HepG2 (cell line): Measurements from ENCODE around the gene ESRP2. TPM values are rescaled to one million over a fixed set of nuclear protein-coding genes. Genes with fewer than 3 reads are reported as not detected.

Experiments used
- CREM ChIP-seq, 2 experiments: sonication (generic) in 1 of 2; formaldehyde crosslinking in 1 of 2; IDR thresholded peaks; 2 replicates each; pipeline versions ENCODE4 v1.4.0 to v1.6.1; 2016 to 2020; ENCODE audit warnings: antibody characterized with exemption in 1 of 2, mild to moderate bottlenecking in 1 of 2, missing genetic modification reagents in 1 of 2
- DNMT1 ChIP-seq: sonication (generic); formaldehyde crosslinking; IDR thresholded peaks from 2 replicates; pipeline ENCODE4 v1.5.1; 2020; ENCODE audit warnings: mild to moderate bottlenecking, missing genetic modification reagents
- POGZ ChIP-seq: sonication (generic); formaldehyde crosslinking; IDR thresholded peaks from 2 replicates; pipeline ENCODE4 v1.4.0; 2020; ENCODE audit warnings: mild to moderate bottlenecking, missing genetic modification reagents
- POLR2AphosphoS5 ChIP-seq: IDR thresholded peaks from 2 replicates; pipeline ENCODE4 v1.6.1; 2012; ENCODE audit warnings: low read depth, low read length
- SPEN ChIP-seq: sonication (generic); formaldehyde crosslinking; IDR thresholded peaks from 2 replicates; pipeline ENCODE4 v1.5.1; 2020; ENCODE audit warnings: low read depth, mild to moderate bottlenecking, missing genetic modification reagents
- SRSF4 ChIP-seq: fragments of 200-400 bp; formaldehyde crosslinking; IDR thresholded peaks from one replicate; pipeline ENCODE4 v1.6.1; 2018; ENCODE audit warnings: mild to moderate bottlenecking, low read depth, low read length, moderate library complexity; ENCODE audit not compliant: poor library complexity, severe bottlenecking
- ZNF224 ChIP-seq: sonication (generic); formaldehyde crosslinking; IDR thresholded peaks from 2 replicates; pipeline ENCODE4 v1.5.0; 2020; ENCODE audit warnings: mild to moderate bottlenecking, missing genetic modification reagents
- ZNF484 ChIP-seq: sonication (generic); formaldehyde crosslinking; IDR thresholded peaks from 2 replicates; pipeline ENCODE4 v1.5.1; 2020; ENCODE audit warnings: mild to moderate bottlenecking, low read depth, missing genetic modification reagents, borderline replicate concordance
- ZNF512 ChIP-seq: sonication (generic); formaldehyde crosslinking; IDR thresholded peaks from 2 replicates; pipeline ENCODE4 v1.4.0; 2020; ENCODE audit warnings: mild to moderate bottlenecking, missing genetic modification reagents
- ZNF530 ChIP-seq: sonication (generic); formaldehyde crosslinking; IDR thresholded peaks from 2 replicates; pipeline ENCODE4 v1.5.0; 2020; ENCODE audit warnings: low read depth, mild to moderate bottlenecking, missing genetic modification reagents
- ZNF552 ChIP-seq: sonication (generic); formaldehyde crosslinking; IDR thresholded peaks from 2 replicates; pipeline ENCODE4 v1.9.0; 2022; ENCODE audit warnings: missing genetic modification reagents, mild to moderate bottlenecking, borderline replicate concordance
- ZNF652 ChIP-seq: IDR thresholded peaks from 2 replicates; pipeline ENCODE4 v1.6.1; 2016; ENCODE audit warnings: low read depth, borderline replicate concordance
- ZNF710 ChIP-seq: sonication (generic); formaldehyde crosslinking; IDR thresholded peaks from 2 replicates; pipeline ENCODE4 v1.5.0; 2020; ENCODE audit warnings: mild to moderate bottlenecking, missing genetic modification reagents, borderline replicate concordance
- ZSCAN29 ChIP-seq: sonication (generic); formaldehyde crosslinking; conservative IDR thresholded peaks from 2 replicates; pipeline ENCODE4 v1.4.0; 2020; ENCODE audit warnings: mild to moderate bottlenecking, missing genetic modification reagents
- polyA plus RNA-seq, 8 experiments: library from polyadenylated mRNA; depleted of rRNA in 3 of 8; stranded (reverse) in 7 of 8; unstranded in 1 of 8; fragments of >200 nt; fragmentation: Illumina TruSeq in 4 of 8; extraction: Trizol in 4 of 8; gene quantifications; 2 replicates each; pipeline versions ENCODE4 v1.2.1 to v1.2.3, GENCODE V29; 2011 to 2016; ENCODE audit warnings: low read depth in 4 of 8, missing spikeins in 1 of 8, mixed read lengths in 1 of 8; ENCODE audit not compliant: insufficient read depth in 1 of 8
- total RNA-seq, 5 experiments: library from RNA; depleted of rRNA; stranded (reverse); fragments of >200 nt; fragmentation: Illumina TruSeq; extraction: Trizol; gene quantifications; 2 replicates each; pipeline ENCODE4 v1.2.3, GENCODE V29; 2016; ENCODE audit warnings: low read depth in 1 of 5

Gene ESRP2
- total and polyA plus RNA-seq, 2 of the 13 experiments (the other 11 are each of a cell fraction or from before 2014, with no cell fraction given), result 21.1 to 32.4 TPM

GRCh38 chr16:68265078-68265920, 29.4 kb upstream of the ESRP2 start (continued):
- TF ChIP-seq ZNF484 (CRISPR knock-in tag) (0 out of 2 replicates have a peak, but pooled peaks have one; percentile 9), ZNF710 (CRISPR knock-in tag) (no peak), ZSCAN29 (no peak; the same call in 1 of the 2 replicates), ZNF552 (CRISPR knock-in tag) (no peak), SRSF4 (no peak), ZNF512 (CRISPR knock-in tag) (no peak), SPEN (no peak), POLR2AphosphoS5 (peak; percentile 82), ZNF224 (CRISPR knock-in tag) (no peak), POGZ (peak; percentile 66), ZNF652 (peak; percentile 36; the same call in 1 of the 2 replicates), DNMT1 (no peak), CREM (IDR thresholded peaks at IDR 0.05) (peak; percentile 87), CREM (CRISPR knock-in tag; IDR thresholded peaks at IDR 0.05) (no peak), ZNF530 (CRISPR knock-in tag) (no peak)
